Sigmoid colon (tissue), 7 donors: Measurements from ENCODE around the gene PCK2. TPM values are rescaled to one million over a fixed set of nuclear protein-coding genes. Genes with fewer than 3 reads are reported as not detected.

ENCODE experiments used
- DNase-seq: peaks from one replicate; pipeline ENCODE4 v3.0.0-alpha.2; 2019
- H3K27ac ChIP-seq, 4 donors: fragments of 200-600 bp; sonication (generic); one replicate each; pipeline ENCODE4 v1.5.1; 2016 to 2019; ENCODE audit warnings: mild to moderate bottlenecking in 1 of 4
- H3K27me3 ChIP-seq, 3 donors: fragments of 200-600 bp; sonication (generic); one replicate each; pipeline ENCODE4 v1.5.1; 2019; ENCODE audit warnings: mild to moderate bottlenecking in 1 of 3
- H3K36me3 ChIP-seq, 4 donors: fragments of 200-600 bp; sonication (generic); one replicate each; pipeline ENCODE4 v1.5.1; 2016 to 2019
- H3K4me1 ChIP-seq, 4 donors: fragments of 200-600 bp; sonication (generic); one replicate each; pipeline ENCODE4 v1.5.1; 2017 to 2019
- H3K4me3 ChIP-seq, 4 donors: fragments of 200-600 bp; sonication (generic); one replicate each; pipeline ENCODE4 v1.5.1; 2017 to 2019; ENCODE audit warnings: mild to moderate bottlenecking in 2 of 4, moderate library complexity in 1 of 4
- H3K9me3 ChIP-seq, 4 donors: fragments of 200-600 bp in 3 of 4; sonication (generic) in 3 of 4; one replicate each; pipeline versions ENCODE4 v1.5.1 to v1.6.1; 2013 to 2019
- CTCF ChIP-seq, 4 experiments: fragments of 450-650 bp in 3 of 4; fragments of 200-600 bp in 1 of 4; IDR thresholded peaks; one replicate each; pipeline ENCODE4 v1.5.1; 2016 to 2019; ENCODE audit warnings: antibody characterized with exemption in 4 of 4, mild to moderate bottlenecking in 3 of 4, moderate library complexity in 2 of 4
- EP300 ChIP-seq, 4 donors: sonication (generic); formaldehyde crosslinking; IDR thresholded peaks; one replicate each; pipeline ENCODE4 v1.6.1; 2017; ENCODE audit warnings: antibody characterized with exemption in 4 of 4
- POLR2A ChIP-seq, 2 donors: fragments of 450-650 bp; IDR thresholded peaks; one replicate each; pipeline ENCODE4 v1.6.1; 2016; ENCODE audit warnings: antibody characterized with exemption in 2 of 2, mild to moderate bottlenecking in 2 of 2, moderate library complexity in 2 of 2
- POLR2AphosphoS5 ChIP-seq, 4 donors: sonication (generic); formaldehyde crosslinking; IDR thresholded peaks; one replicate each; pipeline ENCODE4 v1.6.1; 2017; ENCODE audit warnings: antibody characterized with exemption in 4 of 4
- WGBS, 2 donors: extraction: QIAGEN DNeasy Blood & Tissue Kit; methylation state at CpG; one replicate each; pipeline ENCODE4 v1.1.7; 2013; 5-methylcytosine and 5-hydroxymethylcytosine counted together
- intact Hi-C: fragments of 100-400 bp; cut with DNase I; formaldehyde crosslinking; loops from one replicate; pipeline ENCODE4 v1.15.1; 2023
- polyA plus RNA-seq, 3 donors: library from polyadenylated mRNA; stranded (reverse); fragments of 200-250 nt; gene quantifications; one replicate each; pipeline ENCODE4 v1.2.3, GENCODE V29; 2013
- total RNA-seq, 4 donors: library from RNA; depleted of rRNA; stranded (reverse); fragments of >200 nt; gene quantifications; one replicate each; pipeline ENCODE4 v1.1.0, GENCODE V29; 2016
- donor health status: healthy with polysubstance abuse.
- donor health status: Bipolar disorder and iron deficiency.
- donor health status: healthy.

The PCK2 gene
- total and polyA plus RNA-seq, 7 donors = 7.1 to 109 (median 12.2) TPM

DNA sequence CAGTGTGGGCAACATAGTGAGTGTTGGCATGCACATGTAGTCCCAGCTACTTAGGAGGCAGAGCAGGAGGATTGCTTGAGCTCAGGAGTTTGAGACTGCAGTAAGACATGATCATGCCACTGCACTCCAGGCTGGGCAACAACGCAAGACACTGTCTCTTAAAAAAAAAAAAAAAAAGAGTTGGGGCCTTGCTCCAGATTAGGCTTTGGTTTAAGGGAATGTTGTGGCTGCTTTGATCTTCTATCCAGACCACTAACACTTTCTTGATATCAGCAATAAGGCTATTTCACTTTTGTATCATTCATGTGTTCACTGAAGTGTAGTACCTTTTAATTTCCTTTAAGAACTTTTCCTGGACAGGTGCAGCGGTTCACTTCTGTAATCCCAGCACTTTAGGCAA, 33.6 kb downstream of the PCK2 start:
- Histone ChIP-seq H3K27me3 (no peaks in the 10 kb centered on the region), H3K9me3 (no peaks in the 10 kb centered on the region), H3K27ac (no peak overlapping the region), H3K4me1 (no peaks in the 10 kb centered on the region), H3K4me3 (no peak overlapping the region), H3K36me3 (peaks cover 6 to 19% (median 11%) of the 10 kb centered on the region in 4 donors)
- DNase-seq = no peak
- 79 to 90% methylated on average over 2 of the region's 2 CpGs for WGBS, 2 donors
- TF ChIP-seq POLR2A (IDR thresholded peaks at IDR 0.05) (no peak), EP300 (IDR thresholded peaks at IDR 0.05) (no peak), POLR2AphosphoS5 (IDR thresholded peaks at IDR 0.05) (no peak), CTCF (IDR thresholded peaks at IDR 0.05) (no peak)
- intact Hi-C loops = no loop called here

DNA sequence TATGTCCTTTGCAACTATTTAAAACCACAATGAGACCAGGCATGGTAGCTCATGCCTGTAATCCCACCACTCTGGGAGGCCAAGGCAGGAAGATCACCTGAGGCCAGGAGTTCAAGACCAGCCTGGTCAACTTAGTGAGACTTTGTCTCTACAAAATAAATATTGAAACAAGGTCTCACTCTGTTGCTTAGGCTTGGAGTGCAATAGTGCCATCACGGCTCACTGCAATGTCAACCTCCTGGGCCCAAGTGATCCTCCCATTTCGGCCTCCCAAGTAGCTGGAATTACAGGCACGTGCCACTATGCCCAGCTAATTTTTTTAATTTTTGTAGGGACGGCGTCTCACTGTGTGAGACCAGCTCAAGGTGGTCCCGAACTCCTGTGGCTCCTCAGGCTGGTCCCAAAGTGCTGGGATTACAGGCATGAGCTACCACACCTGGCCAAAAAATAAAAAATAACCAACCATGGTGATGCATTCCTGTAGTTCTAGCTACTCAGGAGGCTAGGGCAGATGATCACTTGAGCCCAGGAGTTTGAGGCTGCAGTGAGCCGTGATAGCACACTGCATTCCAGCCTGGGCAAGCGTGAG, 35.4 kb downstream of the PCK2 start:
- no peak for DNase-seq
- no peak for TF ChIP-seq CTCF (IDR thresholded peaks at IDR 0.05)
- no peak for TF ChIP-seq POLR2AphosphoS5 (IDR thresholded peaks at IDR 0.05)
- no peaks in the 10 kb centered on the region for H3K27me3 ChIP-seq
- H3K9me3 ChIP-seq = no peaks in the 10 kb centered on the region
- WGBS, 2 donors = 90 to 95% methylated on average over 8 of the region's 8 CpGs
- H3K36me3 ChIP-seq = peaks cover 0 to 2% (median 0%) of the 10 kb centered on the region in 4 donors
- intact Hi-C loops = no loop called here
- no peaks in the 10 kb centered on the region for H3K4me1 ChIP-seq
- no peak overlapping the region for H3K27ac ChIP-seq
- no peak overlapping the region for H3K4me3 ChIP-seq

DNA sequence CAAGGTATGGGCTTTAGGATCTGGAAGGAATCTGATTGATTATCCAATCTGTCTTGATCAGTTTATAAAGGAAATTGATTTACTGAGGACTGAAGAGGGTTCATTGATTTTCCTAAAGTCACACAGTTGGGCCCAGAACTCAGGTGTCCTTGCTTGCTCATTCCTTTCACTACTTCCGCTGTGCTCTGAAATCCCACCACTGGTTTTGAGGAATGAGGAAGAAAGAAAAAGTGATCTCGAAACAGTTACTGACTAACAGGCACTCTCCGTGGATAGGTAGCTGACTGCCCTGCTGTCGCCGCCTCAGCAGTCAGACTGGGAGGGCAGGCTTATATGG, 36.2 kb downstream of the PCK2 start, which contains the start of gene FITM1:
Gene FITM1, plus strand, starts transcription at position 280 of the 337 bp plus-strand sequence. CDS start 905 bp downstream, outside the sequence.
- peak within 1 kb of the TSS in 2 of 4 donors; percentile 25 to 27 for H3K27ac ChIP-seq
- no peak within 1 kb of the TSS for H3K4me3 ChIP-seq
- TF ChIP-seq EP300 (IDR thresholded peaks at IDR 0.05) (no peak), POLR2A (IDR thresholded peaks at IDR 0.05) (no peak), CTCF (IDR thresholded peaks at IDR 0.05) (no peak), POLR2AphosphoS5 (IDR thresholded peaks at IDR 0.05) (no peak)
- H3K36me3 ChIP-seq = no peaks in the 10 kb centered on the region
- H3K9me3 ChIP-seq = no peaks in the 10 kb centered on the region
- peaks cover 0 to 2% (median 1%) of the 10 kb centered on the region in 4 donors for H3K4me1 ChIP-seq
- H3K27me3 ChIP-seq = no peaks in the 10 kb centered on the region
- 93 to 94% methylated on average over 5 of the region's 5 CpGs for WGBS, 2 donors
- intact Hi-C loops = no loop called here
- DNase-seq = no peak

DNA sequence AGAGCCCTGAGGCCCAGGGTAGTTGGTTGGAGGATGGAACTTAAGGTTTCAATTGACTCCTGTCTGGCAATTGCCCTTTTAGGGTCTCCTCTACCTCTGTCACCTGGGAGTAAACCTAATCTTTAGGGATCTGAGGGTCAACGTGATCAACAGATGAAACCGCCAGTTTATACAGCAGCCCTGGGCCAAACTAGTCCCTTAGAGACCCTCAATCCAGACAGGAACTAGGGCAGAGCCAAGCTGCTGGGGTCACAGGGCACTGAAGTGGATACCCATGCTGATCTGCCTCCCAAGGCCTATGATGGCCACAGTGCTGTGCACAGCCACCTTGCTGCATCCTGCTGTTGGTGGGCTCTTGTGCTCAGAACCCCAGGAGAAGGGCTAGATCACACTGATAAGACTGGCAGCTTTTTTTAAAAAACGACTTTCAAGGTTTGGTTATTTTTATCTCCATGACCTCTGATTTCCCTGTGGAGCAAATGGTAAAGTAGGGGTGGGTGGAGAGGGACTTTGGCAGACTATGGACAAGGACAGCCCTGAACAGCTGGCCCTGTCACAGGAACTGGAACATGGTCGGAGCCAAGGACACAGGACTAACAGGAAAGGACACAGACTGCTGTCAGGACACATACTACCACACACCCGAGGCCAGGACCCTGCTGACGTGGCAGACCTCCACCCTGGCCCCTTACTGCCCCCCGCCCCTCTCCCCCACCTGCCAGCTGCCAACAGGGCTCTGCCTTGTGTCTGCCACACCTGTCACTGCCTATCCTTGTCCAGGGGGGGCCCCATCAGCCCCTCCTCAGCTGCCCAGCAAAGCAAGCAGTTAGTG, 36.8 kb downstream of the PCK2 start:
- no peaks in the 10 kb centered on the region for H3K9me3 ChIP-seq
- TF ChIP-seq POLR2AphosphoS5 (IDR thresholded peaks at IDR 0.05) (no peak), CTCF (IDR thresholded peaks at IDR 0.05) (no peak), EP300 (IDR thresholded peaks at IDR 0.05) (no peak), POLR2A (IDR thresholded peaks at IDR 0.05) (no peak)
- H3K4me1 ChIP-seq = peaks cover 0 to 7% (median 4%) of the 10 kb centered on the region in 4 donors
- DNase-seq = no peak
- no peak overlapping the region for H3K4me3 ChIP-seq
- intact Hi-C loops = no loop called here
- peak overlapping the region in 2 of 4 donors; percentile 25 to 27 for H3K27ac ChIP-seq
- 71 to 73% methylated on average over 7 of the region's 7 CpGs for WGBS, 2 donors
- H3K27me3 ChIP-seq = no peaks in the 10 kb centered on the region
- H3K36me3 ChIP-seq = no peaks in the 10 kb centered on the region
